Prostate gland (tissue), 2 donors: ENCODE measurements around the gene HSDL1. TPM values are rescaled to one million over a fixed set of nuclear protein-coding genes. Genes with fewer than 3 reads are reported as not detected.

Experiments used
- DNase-seq: peaks from one replicate; pipeline ENCODE4 v3.0.0-alpha.2; 2019; ENCODE audit warnings: low spot score
- H3K27ac ChIP-seq, 2 donors: fragments of 200-600 bp; sonication (generic); 2 replicates each; pipeline ENCODE4 v1.5.1; 2017 to 2019
- H3K27me3 ChIP-seq: fragments of 200-600 bp; sonication (generic); replicated peaks from 2 replicates; pipeline ENCODE4 v1.5.1; 2019; ENCODE audit not compliant: insufficient read depth
- H3K36me3 ChIP-seq, 2 donors: fragments of 200-600 bp; sonication (generic); 1 replicate in 1 of 2; 2 replicates in 1 of 2; pipeline versions ENCODE4 v1.5.1 to v1.8.1; 2017 to 2019
- H3K4me1 ChIP-seq: fragments of 200-600 bp; sonication (generic); replicated peaks from 2 replicates; pipeline ENCODE4 v1.5.1; 2019
- H3K4me3 ChIP-seq, 2 donors: fragments of 200-600 bp; sonication (generic); 2 replicates each; pipeline ENCODE4 v1.5.1; 2017 to 2019
- H3K9me3 ChIP-seq: fragments of 200-600 bp; sonication (generic); 2 replicates; pipeline ENCODE4 v1.5.1; 2017
- CTCF ChIP-seq, 4 experiments: fragments of 200-600 bp in 2 of 4; fragments of 450-650 bp in 2 of 4; sonication (generic) in 2 of 4; IDR thresholded peaks; 1 replicate in 3 of 4; 2 replicates in 1 of 4; pipeline ENCODE4 v1.5.1; 2016 to 2019; ENCODE audit warnings: antibody characterized with exemption in 4 of 4, mild to moderate bottlenecking in 2 of 4, moderate library complexity in 2 of 4
- POLR2A ChIP-seq: fragments of 450-650 bp; IDR thresholded peaks from one replicate; pipeline ENCODE4 v1.6.1; 2016; ENCODE audit warnings: antibody characterized with exemption, mild to moderate bottlenecking
- POLR2AphosphoS5 ChIP-seq: sonication (generic); formaldehyde crosslinking; IDR thresholded peaks from one replicate; pipeline ENCODE4 v1.6.1; 2017; ENCODE audit warnings: antibody characterized with exemption
- WGBS: methylation state at CpG from one replicate; pipeline ENCODE4 v1.1.5; 2018; 5-methylcytosine and 5-hydroxymethylcytosine counted together
- intact Hi-C: fragments of 100-400 bp; cut with DNase I; formaldehyde crosslinking; loops from one replicate; pipeline ENCODE4 v1.14.2; 2022
- total RNA-seq, 2 donors: library from RNA; depleted of rRNA; stranded (reverse); fragments of >200 nt; gene quantifications; one replicate each; pipeline ENCODE4 v1.1.0, GENCODE V29; 2016

HSDL1 gene
- total RNA-seq, 2 donors from 2014 or later, result 12.0 to 17.3 TPM

GRCh38 chr16:84137287-84137686, 7.7 kb downstream of the HSDL1 start:
- no peak overlapping the region for H3K4me3 ChIP-seq
- H3K9me3 ChIP-seq, result no peaks in the 10 kb centered on the region
- intact Hi-C loops, result no loop called here
- no peaks in the 10 kb centered on the region for H3K27me3 ChIP-seq
- H3K27ac ChIP-seq, result no peak overlapping the region
- H3K36me3 ChIP-seq, result no peaks in the 10 kb centered on the region
- H3K4me1 ChIP-seq, result peaks cover 5% of the 10 kb centered on the region
- WGBS, result 80% methylated on average over 8 of the region's 8 CpGs
- TF ChIP-seq POLR2AphosphoS5, result no peak
- no peak for TF ChIP-seq POLR2A
- no peak for TF ChIP-seq CTCF (IDR thresholded peaks at IDR 0.05)
- no peak for DNase-seq

- 87% methylated on average over 11 of the region's 11 CpGs for WGBS
- H3K4me3 ChIP-seq, result no peak overlapping the region
- no peaks in the 10 kb centered on the region for H3K27me3 ChIP-seq
- no peak overlapping the region for H3K27ac ChIP-seq
- TF ChIP-seq POLR2A, result no peak
- TF ChIP-seq CTCF (IDR thresholded peaks at IDR 0.05), result no peak
- TF ChIP-seq POLR2AphosphoS5, result no peak
- H3K4me1 ChIP-seq, result peaks cover 5% of the 10 kb centered on the region
- H3K36me3 ChIP-seq, result no peaks in the 10 kb centered on the region
- intact Hi-C loops, result no loop called here
- H3K9me3 ChIP-seq, result no peaks in the 10 kb centered on the region
- DNase-seq, result no peak
Measured at GRCh38 chr16:84136331-84137125, 8.4 kb downstream of the HSDL1 start.

DNA sequence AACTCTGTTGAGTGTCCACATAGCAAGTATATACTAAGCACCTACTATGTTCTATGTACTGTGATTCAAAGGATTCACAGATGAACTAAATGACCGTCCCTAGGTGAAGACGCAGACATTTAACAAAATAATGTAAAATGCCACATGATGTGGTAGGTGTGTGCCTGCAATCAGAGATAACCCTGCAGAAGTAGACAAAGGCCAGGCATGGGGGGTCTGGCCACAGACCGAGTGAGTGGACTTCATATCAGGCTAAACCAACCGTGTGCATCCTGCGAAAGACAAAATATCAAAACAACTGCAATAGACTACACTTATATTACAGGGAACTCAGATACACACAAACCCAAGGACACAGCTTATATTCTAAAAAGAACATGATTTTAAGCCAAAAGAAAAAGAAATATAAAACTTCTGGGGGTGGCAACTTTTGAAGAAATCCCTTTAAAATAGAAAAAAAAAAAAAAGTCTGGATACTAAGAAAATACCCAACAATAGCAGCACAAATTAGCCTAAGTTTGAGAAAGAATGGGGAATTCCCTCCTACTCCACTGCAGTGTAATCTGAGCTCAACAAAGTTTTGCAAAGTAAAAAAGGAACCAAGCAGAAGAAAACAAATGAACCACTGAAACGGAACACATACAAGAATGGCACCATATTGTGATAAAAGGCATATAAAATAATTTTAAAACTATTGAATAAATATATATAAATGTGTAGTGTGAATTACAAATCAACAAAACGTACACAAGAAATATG, 12.3 kb downstream of the HSDL1 start:
- no peak overlapping the region for H3K27ac ChIP-seq
- WGBS, result 73% methylated on average over 7 of the region's 7 CpGs
- TF ChIP-seq POLR2A (no peak), POLR2AphosphoS5 (no peak), CTCF (IDR thresholded peaks at IDR 0.05) (no peak)
- H3K4me3 ChIP-seq, result no peak overlapping the region
- no peaks in the 10 kb centered on the region for H3K27me3 ChIP-seq
- intact Hi-C loops, result no loop called here
- H3K36me3 ChIP-seq, result no peaks in the 10 kb centered on the region
- H3K4me1 ChIP-seq, result no peaks in the 10 kb centered on the region
- DNase-seq, result no peak
- no peaks in the 10 kb centered on the region for H3K9me3 ChIP-seq

DNA sequence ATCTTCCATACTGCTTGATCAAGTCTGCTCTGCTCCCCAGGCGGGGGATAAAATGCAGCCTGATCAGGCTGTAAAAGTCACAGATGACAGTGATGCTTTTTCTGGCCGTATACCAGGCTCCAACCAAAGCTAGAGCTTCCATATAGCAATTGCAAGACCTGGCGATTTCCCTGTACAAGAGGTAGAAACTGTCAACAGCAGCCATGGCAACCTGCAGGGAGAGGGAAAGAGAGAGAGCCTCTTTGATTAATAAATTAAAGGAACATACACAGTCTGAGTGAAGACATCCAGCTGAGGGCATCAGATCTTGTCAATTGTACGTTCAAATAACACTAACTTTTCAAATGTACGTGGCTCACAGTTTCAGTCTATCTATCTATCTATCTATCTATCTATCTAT, 13.9 kb downstream of the HSDL1 start:
- intact Hi-C loops, result no loop called here
- Histone ChIP-seq H3K27me3 (no peaks in the 10 kb centered on the region), H3K4me1 (no peaks in the 10 kb centered on the region), H3K9me3 (no peaks in the 10 kb centered on the region), H3K36me3 (no peaks in the 10 kb centered on the region), H3K4me3 (no peak overlapping the region), H3K27ac (no peak overlapping the region)
- TF ChIP-seq POLR2AphosphoS5, result no peak
- no peak for TF ChIP-seq CTCF (IDR thresholded peaks at IDR 0.05)
- no peak for TF ChIP-seq POLR2A
- no peak for DNase-seq
- WGBS, result 32% methylated on average over 5 of the region's 5 CpGs
